ENCODE data around the gene PROZ.
A peak's percentile ranks its signal among the peaks of the same experiment; 100 is the strongest.

Gene PROZ

GRCh38 chr13:113196970-113197737 lies 38.7 kb downstream of the PROZ start:
- DNase-seq, result no peak

- no peak for DNase-seq
Observed at GRCh38 chr13:113201815-113202214, 43.4 kb downstream of the PROZ start.

- no peak for DNase-seq
Observed at GRCh38 chr13:113202912-113203311, 44.5 kb downstream of the PROZ start.

- no peak for DNase-seq
Observed at GRCh38 chr13:113203507-113204377, 45.3 kb downstream of the PROZ start.

GRCh38 chr13:113204378-113204734 lies 45.9 kb downstream of the PROZ start:
- DNase-seq, result no peak

GRCh38 chr13:113205428-113205931 lies 47.0 kb downstream of the PROZ start:
- DNase-seq, result no peak

GRCh38 chr13:113207460-113207859 lies 49.0 kb downstream of the PROZ start:
- no peak for DNase-seq

- peak in 3 of 56 donors; percentile 27 to 62 (median 41) for DNase-seq
Observed at GRCh38 chr13:113207890-113208420, 49.5 kb downstream of the PROZ start.

GRCh38 chr13:113208421-113209335 lies 50.2 kb downstream of the PROZ start, which contains the start of gene PCID2:
Gene PCID2, minus strand, starts transcription at chr13:113208669. Its CDS starts 35 bp downstream, at chr13:113208634.
- DNase-seq, result peak; percentile 32 to 91 (median 77)

GRCh38 chr13:113209336-113209758 lies 50.9 kb downstream of the PROZ start, which contains the start of gene CUL4A:
Gene CUL4A, plus strand, starts transcription at chr13:113209613. Its CDS starts 15 bp downstream, at chr13:113209628.
- peak in 48 of 56 donors; percentile 15 to 81 (median 63) for DNase-seq

- peak in 22 of 56 donors; percentile 12 to 63 (median 39) for DNase-seq
Observed at GRCh38 chr13:113209759-113210421, 51.4 kb downstream of the PROZ start.

GRCh38 chr13:113210833-113211232 lies 52.4 kb downstream of the PROZ start:
- no peak for DNase-seq

GRCh38 chr13:113211774-113212173 lies 53.3 kb downstream of the PROZ start:
- no peak for DNase-seq

GRCh38 chr13:113216254-113217048 lies 58.0 kb downstream of the PROZ start:
- DNase-seq, result peak in 7 of 56 donors; percentile 9 to 30 (median 11)

- DNase-seq, result no peak
Observed at GRCh38 chr13:113218586-113218985, 60.1 kb downstream of the PROZ start.

GRCh38 chr13:113219256-113219940 lies 61.0 kb downstream of the PROZ start:
- no peak for DNase-seq

GRCh38 chr13:113220141-113220598 lies 61.7 kb downstream of the PROZ start:
- DNase-seq, result no peak

- no peak for DNase-seq
Observed at GRCh38 chr13:113220877-113221276, 62.4 kb downstream of the PROZ start.

Measured in amygdala (tissue), 56 donors.